HEK293 (cell line): ENCODE data around the gene ABCA7.

Experiments
- CTCF ChIA-PET: fragments of 350-600 bp; formaldehyde crosslinking; extraction: SDS; loops from one replicate; lab custom pipeline; 2021; ENCODE audit warnings: antibody characterized with exemption; lab: Yijun Ruan, JAX
- POLR2A ChIA-PET: fragments of 300-600 bp; formaldehyde crosslinking; extraction: SDS; loops from one replicate; lab custom pipeline; 2020; ENCODE audit warnings: antibody characterized with exemption, inconsistent platforms; lab: Yijun Ruan, JAX
- H3K27ac ChIP-seq: fragments of 200-500 bp; sonication (Bioruptor generic); 2 replicates; pipeline ENCODE4 v1.5.1; 2014; ENCODE audit warnings: low read depth, low read length, control low read depth, inconsistent platforms; ENCODE audit errors: extremely low read depth
- H3K36me3 ChIP-seq, 2 experiments: fragments of 200-500 bp in 1 of 2; sonication (Bioruptor generic) in 1 of 2; 1 replicate in 1 of 2; 2 replicates in 1 of 2; pipeline ENCODE4 v1.5.1; 2014 to 2017; ENCODE audit warnings: inconsistent platforms in 2 of 2, low read length in 2 of 2; ENCODE audit not compliant: control insufficient read depth in 2 of 2, insufficient read depth in 1 of 2
- H3K4me1 ChIP-seq: fragments of 200-500 bp; sonication (Bioruptor generic); 2 replicates; pipeline ENCODE4 v1.5.1; 2014; ENCODE audit warnings: mild to moderate bottlenecking, low read length, inconsistent platforms; ENCODE audit not compliant: control insufficient read depth, insufficient read depth
- H3K4me3 ChIP-seq: 2 replicates; pipeline ENCODE4 v1.5.1; 2011; ENCODE audit warnings: low read depth, mild to moderate bottlenecking, control low read depth, low read length, moderate library complexity
- H3K9me3 ChIP-seq: fragments of 200-500 bp; sonication (Bioruptor generic); 2 replicates; pipeline ENCODE4 v1.5.1; 2014; ENCODE audit warnings: low read depth, low read length, inconsistent platforms; ENCODE audit not compliant: control insufficient read depth, insufficient read depth
- BCL11B ChIP-seq: fragments of 450-650 bp; formaldehyde crosslinking; IDR thresholded peaks from 2 replicates; pipeline ENCODE4 v1.5.1; 2016; ENCODE audit warnings: low read depth, missing biosample characterization, missing genetic modification characterization
- GLIS2 ChIP-seq: fragments of 450-650 bp; formaldehyde crosslinking; IDR thresholded peaks from 2 replicates; pipeline ENCODE4 v1.5.1; 2016; ENCODE audit warnings: missing biosample characterization, missing genetic modification characterization
- HOXA7 ChIP-seq: sonication (generic); formaldehyde crosslinking; IDR thresholded peaks from 2 replicates; pipeline ENCODE4 v1.8.1; 2022; ENCODE audit warnings: missing genetic modification reagents, borderline replicate concordance
- KLF7 ChIP-seq: fragments of 450-650 bp; formaldehyde crosslinking; IDR thresholded peaks from 2 replicates; pipeline ENCODE4 v1.5.1; 2016; ENCODE audit warnings: missing biosample characterization, missing genetic modification characterization, borderline replicate concordance
- KLF8 ChIP-seq: fragments of 450-650 bp; formaldehyde crosslinking; IDR thresholded peaks from 2 replicates; pipeline ENCODE4 v1.5.1; 2016; ENCODE audit warnings: missing biosample characterization, missing genetic modification characterization
- REPIN1 ChIP-seq: fragments of 450-650 bp; formaldehyde crosslinking; IDR thresholded peaks from 2 replicates; pipeline ENCODE4 v1.5.1; 2017; ENCODE audit warnings: missing biosample characterization, missing genetic modification characterization, low read depth
- SALL2 ChIP-seq: fragments of 450-650 bp; formaldehyde crosslinking; IDR thresholded peaks from 2 replicates; pipeline ENCODE4 v1.5.0; 2017; ENCODE audit warnings: missing biosample characterization, mild to moderate bottlenecking, missing genetic modification characterization, borderline replicate concordance
- SP7 ChIP-seq: fragments of 450-650 bp; formaldehyde crosslinking; IDR thresholded peaks from 2 replicates; pipeline ENCODE4 v1.5.1; 2016; ENCODE audit warnings: missing biosample characterization, missing genetic modification characterization
- YY1 ChIP-seq: fragments of 450-650 bp; formaldehyde crosslinking; IDR thresholded peaks from 2 replicates; pipeline ENCODE4 v1.5.1; 2018; ENCODE audit warnings: missing biosample characterization, missing genetic modification characterization
- ZBTB7A ChIP-seq: fragments of 450-650 bp; formaldehyde crosslinking; IDR thresholded peaks from 2 replicates; pipeline ENCODE4 v1.5.1; 2016; ENCODE audit warnings: low read depth, missing biosample characterization, missing genetic modification characterization
- ZIC2 ChIP-seq: fragments of 450-650 bp; formaldehyde crosslinking; IDR thresholded peaks from 2 replicates; pipeline ENCODE4 v1.5.1; 2016; ENCODE audit warnings: missing biosample characterization, missing genetic modification characterization
- ZNF10 ChIP-seq: fragments of 450-650 bp; formaldehyde crosslinking; IDR thresholded peaks from 2 replicates; pipeline ENCODE4 v1.5.1; 2017; ENCODE audit warnings: missing biosample characterization, missing genetic modification characterization
- ZNF155 ChIP-seq: fragments of 450-650 bp; formaldehyde crosslinking; IDR thresholded peaks from 2 replicates; pipeline ENCODE4 v1.5.1; 2016; ENCODE audit warnings: missing biosample characterization, missing genetic modification characterization
- ZNF184 ChIP-seq: fragments of 450-650 bp; IDR thresholded peaks from 2 replicates; pipeline ENCODE4 v1.5.1; 2018; ENCODE audit warnings: missing biosample characterization, mild to moderate bottlenecking, missing genetic modification characterization
- ZNF2 ChIP-seq: fragments of 450-650 bp; formaldehyde crosslinking; IDR thresholded peaks from 2 replicates; pipeline ENCODE4 v1.5.1; 2016; ENCODE audit warnings: missing biosample characterization, missing genetic modification characterization
- ZNF202 ChIP-seq: fragments of 450-650 bp; formaldehyde crosslinking; IDR thresholded peaks from 2 replicates; pipeline ENCODE4 v1.5.1; 2016; ENCODE audit warnings: missing biosample characterization, missing genetic modification characterization, borderline replicate concordance
- ZNF221 ChIP-seq: fragments of 450-650 bp; formaldehyde crosslinking; IDR thresholded peaks from 2 replicates; pipeline ENCODE4 v1.5.1; 2017; ENCODE audit warnings: missing biosample characterization, missing genetic modification characterization, borderline replicate concordance
- ZNF248 ChIP-seq: fragments of 450-650 bp; formaldehyde crosslinking; IDR thresholded peaks from 2 replicates; pipeline ENCODE4 v1.5.1; 2017; ENCODE audit warnings: missing biosample characterization, missing genetic modification characterization
- ZNF324 ChIP-seq: fragments of 450-650 bp; formaldehyde crosslinking; IDR thresholded peaks from 2 replicates; pipeline ENCODE4 v1.5.1; 2016; ENCODE audit warnings: missing biosample characterization, missing genetic modification characterization
- ZNF571 ChIP-seq: fragments of 450-650 bp; formaldehyde crosslinking; IDR thresholded peaks from 2 replicates; pipeline ENCODE4 v1.5.0; 2017; ENCODE audit warnings: missing biosample characterization, missing genetic modification characterization
- ZNF600 ChIP-seq: fragments of 450-650 bp; formaldehyde crosslinking; IDR thresholded peaks from 2 replicates; pipeline ENCODE4 v1.5.1; 2016; ENCODE audit warnings: missing biosample characterization, missing genetic modification characterization
- ZNF626 ChIP-seq: fragments of 450-650 bp; sonication (Bioruptor Pico); formaldehyde crosslinking; IDR thresholded peaks from 2 replicates; pipeline ENCODE4 v1.5.1; 2018; ENCODE audit warnings: missing biosample characterization, missing genetic modification characterization, inconsistent platforms
- ZNF658 ChIP-seq: fragments of 450-650 bp; formaldehyde crosslinking; IDR thresholded peaks from 2 replicates; pipeline ENCODE4; 2016; ENCODE audit warnings: missing biosample characterization, missing genetic modification characterization
- ZNF785 ChIP-seq: fragments of 450-650 bp; formaldehyde crosslinking; IDR thresholded peaks from 2 replicates; pipeline ENCODE4 v1.5.1; 2016; ENCODE audit warnings: missing biosample characterization, missing genetic modification characterization
- TF ChIP-seq, protein P1 (sequence below): fragments of 450-650 bp; formaldehyde crosslinking; IDR thresholded peaks from 2 replicates; pipeline ENCODE4 v1.5.1; 2017; ENCODE audit warnings: missing biosample characterization, missing genetic modification characterization
- TF ChIP-seq, protein P2 (sequence below): fragments of 450-650 bp; formaldehyde crosslinking; IDR thresholded peaks from 2 replicates; pipeline ENCODE4 v1.5.1; 2016; ENCODE audit warnings: missing biosample characterization, missing genetic modification characterization
- TF ChIP-seq, protein P3 (sequence below): fragments of 450-650 bp; formaldehyde crosslinking; IDR thresholded peaks from 2 replicates; pipeline ENCODE4 v1.5.1; 2016; ENCODE audit warnings: missing biosample characterization, missing genetic modification characterization
- TF ChIP-seq, protein P4 (sequence below): fragments of 450-650 bp; formaldehyde crosslinking; IDR thresholded peaks from 2 replicates; pipeline ENCODE4 v1.5.1; 2016; ENCODE audit warnings: missing biosample characterization, missing genetic modification characterization
- TF ChIP-seq, protein P5 (sequence below): fragments of 450-650 bp; formaldehyde crosslinking; IDR thresholded peaks from 2 replicates; pipeline ENCODE4; 2016; ENCODE audit warnings: missing biosample characterization, missing genetic modification characterization

Gene ABCA7

DNA sequence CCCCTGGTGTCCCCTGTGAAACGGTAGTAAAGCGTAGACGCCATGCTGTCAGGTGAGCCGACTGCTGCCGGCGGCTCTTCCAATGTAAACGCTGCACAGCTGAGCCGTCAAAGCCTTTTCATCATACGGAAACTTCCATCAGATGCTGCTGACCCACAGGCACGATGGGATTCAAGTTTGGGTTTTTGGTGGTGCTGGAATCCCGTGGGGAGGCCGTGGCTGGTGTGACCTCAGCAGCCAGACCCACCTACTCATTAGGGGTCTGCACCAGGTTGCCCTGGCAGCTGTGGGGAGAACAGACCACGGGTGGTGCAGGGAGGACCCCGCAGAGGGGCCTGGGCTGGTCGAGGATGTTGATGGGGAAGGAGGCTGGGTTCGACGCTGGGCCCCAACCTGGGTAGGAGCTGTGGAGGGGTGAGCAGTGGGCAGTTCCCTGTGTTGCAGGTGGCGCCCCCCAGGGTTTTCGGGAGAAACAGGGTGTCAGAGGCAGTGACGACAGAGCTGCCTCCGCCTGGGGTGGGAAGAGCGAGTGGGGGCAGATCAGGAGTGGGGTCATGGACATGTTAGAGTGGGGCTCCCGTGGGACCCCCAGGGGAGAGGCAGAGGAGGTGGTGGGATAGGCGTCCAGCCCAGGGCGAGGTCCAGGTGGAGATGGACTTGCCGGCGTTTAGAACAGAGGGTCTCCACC, 33.1 kb upstream of the ABCA7 start (continued):
- TF ChIP-seq, protein P1, sequence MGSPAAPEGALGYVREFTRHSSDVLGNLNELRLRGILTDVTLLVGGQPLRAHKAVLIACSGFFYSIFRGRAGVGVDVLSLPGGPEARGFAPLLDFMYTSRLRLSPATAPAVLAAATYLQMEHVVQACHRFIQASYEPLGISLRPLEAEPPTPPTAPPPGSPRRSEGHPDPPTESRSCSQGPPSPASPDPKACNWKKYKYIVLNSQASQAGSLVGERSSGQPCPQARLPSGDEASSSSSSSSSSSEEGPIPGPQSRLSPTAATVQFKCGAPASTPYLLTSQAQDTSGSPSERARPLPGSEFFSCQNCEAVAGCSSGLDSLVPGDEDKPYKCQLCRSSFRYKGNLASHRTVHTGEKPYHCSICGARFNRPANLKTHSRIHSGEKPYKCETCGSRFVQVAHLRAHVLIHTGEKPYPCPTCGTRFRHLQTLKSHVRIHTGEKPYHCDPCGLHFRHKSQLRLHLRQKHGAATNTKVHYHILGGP (tag by site-specific recombination), result no peak
- TF ChIP-seq KLF8 (tag by site-specific recombination) (peak; percentile 51; the same call in 1 of the 2 replicates), ZNF324 (no peak), ZNF571 (tag by site-specific recombination) (no peak), SP7 (tag by site-specific recombination) (no peak), ZNF658 (no peak), ZNF10 (tag by site-specific recombination) (no peak), ZNF600 (tag by site-specific recombination) (peak; percentile 67; the same call in 1 of the 2 replicates), SALL2 (tag by site-specific recombination) (no peak)
- TF ChIP-seq, protein P2, sequence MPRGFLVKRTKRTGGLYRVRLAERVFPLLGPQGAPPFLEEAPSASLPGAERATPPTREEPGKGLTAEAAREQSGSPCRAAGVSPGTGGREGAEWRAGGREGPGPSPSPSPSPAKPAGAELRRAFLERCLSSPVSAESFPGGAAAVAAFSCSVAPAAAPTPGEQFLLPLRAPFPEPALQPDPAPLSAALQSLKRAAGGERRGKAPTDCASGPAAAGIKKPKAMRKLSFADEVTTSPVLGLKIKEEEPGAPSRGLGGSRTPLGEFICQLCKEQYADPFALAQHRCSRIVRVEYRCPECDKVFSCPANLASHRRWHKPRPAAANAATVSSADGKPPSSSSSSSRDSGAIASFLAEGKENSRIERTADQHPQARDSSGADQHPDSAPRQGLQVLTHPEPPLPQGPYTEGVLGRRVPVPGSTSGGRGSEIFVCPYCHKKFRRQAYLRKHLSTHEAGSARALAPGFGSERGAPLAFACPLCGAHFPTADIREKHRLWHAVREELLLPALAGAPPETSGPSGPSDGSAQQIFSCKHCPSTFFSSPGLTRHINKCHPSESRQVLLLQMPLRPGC, result no peak

DNA sequence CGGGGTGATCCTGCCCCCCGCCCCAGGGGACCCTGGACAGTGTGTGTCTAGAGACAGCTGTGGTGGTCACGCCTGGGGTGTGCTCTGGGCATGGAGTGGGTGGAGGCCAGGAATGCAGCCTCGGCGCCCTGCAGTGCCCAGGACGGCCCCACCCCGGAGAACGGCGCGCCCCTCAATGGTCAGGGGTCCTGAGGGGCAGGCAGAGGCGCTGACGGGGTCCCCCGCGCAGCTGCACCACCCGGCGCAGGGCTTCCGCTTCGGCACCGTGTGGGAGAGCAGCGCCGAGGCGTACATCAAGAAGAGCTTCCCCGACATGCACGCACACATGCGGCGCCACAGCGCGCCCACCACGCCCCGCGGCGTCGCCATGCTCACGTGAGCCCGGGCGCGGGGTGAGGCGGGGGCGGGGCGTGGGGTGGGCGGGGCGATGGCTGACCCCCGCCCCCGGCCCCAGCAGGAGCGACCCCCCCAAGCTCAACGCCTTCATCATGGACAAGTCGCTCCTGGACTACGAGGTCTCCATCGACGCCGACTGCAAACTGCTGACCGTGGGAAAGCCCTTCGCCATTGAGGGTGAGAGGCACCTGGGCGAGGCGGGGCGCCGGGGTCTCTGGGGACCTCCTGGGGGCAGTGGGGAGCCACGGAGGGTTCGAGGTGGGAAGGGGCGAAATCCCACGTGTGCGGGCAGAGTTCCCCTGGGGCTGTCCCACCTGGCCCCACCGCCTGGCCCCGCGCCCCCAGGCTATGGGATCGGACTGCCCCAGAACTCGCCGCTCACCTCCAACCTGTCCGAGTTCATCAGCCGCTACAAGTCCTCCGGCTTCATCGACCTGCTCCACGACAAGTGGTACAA, 32.3 kb upstream of the ABCA7 start:
- POLR2A ChIA-PET, result interaction anchor here (1.3 kb wide), 1 partner anchor 8 kb away, joined by 4 read pairs; no protein-coding TSS in a partner anchor
- H3K4me3 ChIP-seq, result no peak overlapping the region
- H3K9me3 ChIP-seq, result no peaks in the 10 kb centered on the region
- CTCF ChIA-PET, result no interaction called here
- H3K27ac ChIP-seq, result no peak overlapping the region
- no peaks in the 10 kb centered on the region for H3K4me1 ChIP-seq
- peaks cover 0 to 28% of the 10 kb centered on the region in 2 experiments; a peak in 1 of 3 replicates for H3K36me3 ChIP-seq
- no peak for TF ChIP-seq ZNF2
- TF ChIP-seq ZNF221 (tag by site-specific recombination), result no peak
- TF ChIP-seq HOXA7 (CRISPR knock-in tag), result no peak
- no peak for TF ChIP-seq KLF7 (tag by site-specific recombination)
- TF ChIP-seq ZIC2 (tag by site-specific recombination), result no peak
- TF ChIP-seq, protein P3, sequence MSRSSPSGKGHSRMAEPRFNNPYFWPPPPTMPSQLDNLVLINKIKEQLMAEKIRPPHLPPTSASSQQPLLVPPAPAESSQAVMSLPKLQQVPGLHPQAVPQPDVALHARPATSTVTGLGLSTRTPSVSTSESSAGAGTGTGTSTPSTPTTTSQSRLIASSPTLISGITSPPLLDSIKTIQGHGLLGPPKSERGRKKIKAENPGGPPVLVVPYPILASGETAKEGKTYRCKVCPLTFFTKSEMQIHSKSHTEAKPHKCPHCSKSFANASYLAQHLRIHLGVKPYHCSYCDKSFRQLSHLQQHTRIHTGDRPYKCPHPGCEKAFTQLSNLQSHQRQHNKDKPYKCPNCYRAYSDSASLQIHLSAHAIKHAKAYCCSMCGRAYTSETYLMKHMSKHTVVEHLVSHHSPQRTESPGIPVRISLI (tag by site-specific recombination), result no peak
- no peak for TF ChIP-seq ZNF248
- TF ChIP-seq ZNF600 (tag by site-specific recombination), result no peak
- TF ChIP-seq, protein P4, sequence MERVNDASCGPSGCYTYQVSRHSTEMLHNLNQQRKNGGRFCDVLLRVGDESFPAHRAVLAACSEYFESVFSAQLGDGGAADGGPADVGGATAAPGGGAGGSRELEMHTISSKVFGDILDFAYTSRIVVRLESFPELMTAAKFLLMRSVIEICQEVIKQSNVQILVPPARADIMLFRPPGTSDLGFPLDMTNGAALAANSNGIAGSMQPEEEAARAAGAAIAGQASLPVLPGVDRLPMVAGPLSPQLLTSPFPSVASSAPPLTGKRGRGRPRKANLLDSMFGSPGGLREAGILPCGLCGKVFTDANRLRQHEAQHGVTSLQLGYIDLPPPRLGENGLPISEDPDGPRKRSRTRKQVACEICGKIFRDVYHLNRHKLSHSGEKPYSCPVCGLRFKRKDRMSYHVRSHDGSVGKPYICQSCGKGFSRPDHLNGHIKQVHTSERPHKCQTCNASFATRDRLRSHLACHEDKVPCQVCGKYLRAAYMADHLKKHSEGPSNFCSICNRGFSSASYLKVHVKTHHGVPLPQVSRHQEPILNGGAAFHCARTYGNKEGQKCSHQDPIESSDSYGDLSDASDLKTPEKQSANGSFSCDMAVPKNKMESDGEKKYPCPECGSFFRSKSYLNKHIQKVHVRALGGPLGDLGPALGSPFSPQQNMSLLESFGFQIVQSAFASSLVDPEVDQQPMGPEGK (tag by site-specific recombination), result no peak
- 0 out of 2 replicates have a peak, but pooled peaks have one; percentile 20 for TF ChIP-seq GLIS2 (tag by site-specific recombination)
- no peak for TF ChIP-seq YY1 (tag by site-specific recombination)
- TF ChIP-seq ZNF202, result 0 out of 2 replicates have a peak, but pooled peaks have one; percentile 14
- TF ChIP-seq ZBTB7A, result peak; percentile 72; the same call in 1 of the 2 replicates
- peak; percentile 34; the same call in 1 of the 2 replicates for TF ChIP-seq BCL11B (tag by site-specific recombination)
- no peak for TF ChIP-seq ZNF155 (tag by site-specific recombination)
- TF ChIP-seq KLF8 (tag by site-specific recombination), result peak; percentile 72
- TF ChIP-seq REPIN1 (tag by site-specific recombination), result no peak
- TF ChIP-seq ZNF184 (tag by site-specific recombination), result no peak
- TF ChIP-seq ZNF785 (tag by site-specific recombination), result no peak
- TF ChIP-seq, protein P5, sequence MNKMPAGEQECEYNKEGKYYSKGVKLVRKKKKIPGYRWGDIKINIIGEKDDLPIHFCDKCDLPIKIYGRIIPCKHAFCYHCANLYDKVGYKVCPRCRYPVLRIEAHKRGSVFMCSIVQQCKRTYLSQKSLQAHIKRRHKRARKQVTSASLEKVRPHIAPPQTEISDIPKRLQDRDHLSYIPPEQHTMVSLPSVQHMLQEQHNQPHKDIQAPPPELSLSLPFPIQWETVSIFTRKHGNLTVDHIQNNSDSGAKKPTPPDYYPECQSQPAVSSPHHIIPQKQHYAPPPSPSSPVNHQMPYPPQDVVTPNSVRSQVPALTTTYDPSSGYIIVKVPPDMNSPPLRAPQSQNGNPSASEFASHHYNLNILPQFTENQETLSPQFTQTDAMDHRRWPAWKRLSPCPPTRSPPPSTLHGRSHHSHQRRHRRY (tag by site-specific recombination), result no peak
- no peak for TF ChIP-seq ZNF626
